ENCODE results near the gene C9orf72.

The C9orf72 gene

GRCh38 chr9:27599102-27599869, 26.0 kb upstream of the C9orf72 start:
- ATAC-seq (replicated peaks; ENCODE audit: extremely low read depth, poor library complexity, severe bottlenecking) (no peak), DNase-seq (ENCODE audit: low spot score in 2 of 2) (no peak)
- no peak overlapping the region for H3K4me3 Mint-ChIP-seq
- no peaks in the 10 kb centered on the region for H3K4me1 Mint-ChIP-seq
- no peak overlapping the region for H3K27ac Mint-ChIP-seq (ENCODE audit: low read depth)
- H3K9me3 Mint-ChIP-seq = no peaks in the 10 kb centered on the region
- no peaks in the 10 kb centered on the region for H3K36me3 Mint-ChIP-seq (ENCODE audit: insufficient read depth)
- H3K27me3 Mint-ChIP-seq = peaks cover 34% of the 10 kb centered on the region

GRCh38 chr9:27595733-27596132, 22.5 kb upstream of the C9orf72 start:
- Mint-ChIP-seq H3K27ac (ENCODE audit: low read depth) (no peak overlapping the region), H3K4me1 (no peaks in the 10 kb centered on the region), H3K4me3 (no peak overlapping the region), H3K27me3 (peaks cover 36% of the 10 kb centered on the region), H3K36me3 (ENCODE audit: insufficient read depth) (no peaks in the 10 kb centered on the region), H3K9me3 (no peaks in the 10 kb centered on the region)
- DNase-seq (ENCODE audit: low spot score in 2 of 2) (no peak), ATAC-seq (replicated peaks; ENCODE audit: extremely low read depth, poor library complexity, severe bottlenecking) (no peak)

- H3K4me3 Mint-ChIP-seq = no peak overlapping the region
- H3K4me1 Mint-ChIP-seq = no peaks in the 10 kb centered on the region
- DNase-seq (ENCODE audit: low spot score in 2 of 2) (no peak), ATAC-seq (replicated peaks; ENCODE audit: extremely low read depth, poor library complexity, severe bottlenecking) (no peak)
- H3K9me3 Mint-ChIP-seq = no peaks in the 10 kb centered on the region
- H3K27me3 Mint-ChIP-seq = peaks cover 77% of the 10 kb centered on the region
- H3K36me3 Mint-ChIP-seq (ENCODE audit: insufficient read depth) = no peaks in the 10 kb centered on the region
- H3K27ac Mint-ChIP-seq (ENCODE audit: low read depth) = no peak overlapping the region
Measured at GRCh38 chr9:27591672-27592071, 18.4 kb upstream of the C9orf72 start.

GRCh38 chr9:27591093-27591492, 17.8 kb upstream of the C9orf72 start:
- H3K27ac Mint-ChIP-seq (ENCODE audit: low read depth) = no peak overlapping the region
- H3K4me3 Mint-ChIP-seq = no peak overlapping the region
- H3K27me3 Mint-ChIP-seq = peaks cover 81% of the 10 kb centered on the region
- no peak for DNase-seq (ENCODE audit: low spot score in 2 of 2)
- no peaks in the 10 kb centered on the region for H3K4me1 Mint-ChIP-seq
- no peaks in the 10 kb centered on the region for H3K36me3 Mint-ChIP-seq (ENCODE audit: insufficient read depth)
- ATAC-seq (replicated peaks; ENCODE audit: extremely low read depth, poor library complexity, severe bottlenecking) = no peak
- H3K9me3 Mint-ChIP-seq = no peaks in the 10 kb centered on the region

GRCh38 chr9:27590651-27591050, 17.4 kb upstream of the C9orf72 start:
- peaks cover 79% of the 10 kb centered on the region for H3K27me3 Mint-ChIP-seq
- no peak overlapping the region for H3K27ac Mint-ChIP-seq (ENCODE audit: low read depth)
- no peak for ATAC-seq (replicated peaks; ENCODE audit: extremely low read depth, poor library complexity, severe bottlenecking)
- no peak overlapping the region for H3K4me3 Mint-ChIP-seq
- no peak for DNase-seq (ENCODE audit: low spot score in 2 of 2)
- no peaks in the 10 kb centered on the region for H3K36me3 Mint-ChIP-seq (ENCODE audit: insufficient read depth)
- no peaks in the 10 kb centered on the region for H3K4me1 Mint-ChIP-seq
- H3K9me3 Mint-ChIP-seq = no peaks in the 10 kb centered on the region

GRCh38 chr9:27589462-27589861, 16.2 kb upstream of the C9orf72 start:
- H3K9me3 Mint-ChIP-seq = no peaks in the 10 kb centered on the region
- peaks cover 69% of the 10 kb centered on the region for H3K27me3 Mint-ChIP-seq
- no peak overlapping the region for H3K4me3 Mint-ChIP-seq
- no peak for ATAC-seq (replicated peaks; ENCODE audit: extremely low read depth, poor library complexity, severe bottlenecking)
- no peak for DNase-seq (ENCODE audit: low spot score in 2 of 2)
- H3K36me3 Mint-ChIP-seq (ENCODE audit: insufficient read depth) = no peaks in the 10 kb centered on the region
- H3K27ac Mint-ChIP-seq (ENCODE audit: low read depth) = no peak overlapping the region
- no peaks in the 10 kb centered on the region for H3K4me1 Mint-ChIP-seq

- Mint-ChIP-seq H3K9me3 (no peaks in the 10 kb centered on the region), H3K4me3 (no peak overlapping the region), H3K36me3 (ENCODE audit: insufficient read depth) (no peaks in the 10 kb centered on the region), H3K27me3 (peaks cover 59% of the 10 kb centered on the region), H3K4me1 (no peaks in the 10 kb centered on the region), H3K27ac (ENCODE audit: low read depth) (no peak overlapping the region)
- ATAC-seq (replicated peaks; ENCODE audit: extremely low read depth, poor library complexity, severe bottlenecking) (no peak), DNase-seq (ENCODE audit: low spot score in 2 of 2) (no peak)
Measured at GRCh38 chr9:27586304-27586703, 13.0 kb upstream of the C9orf72 start.

- Mint-ChIP-seq H3K27ac (ENCODE audit: low read depth) (no peak overlapping the region), H3K36me3 (ENCODE audit: insufficient read depth) (no peaks in the 10 kb centered on the region), H3K4me1 (no peaks in the 10 kb centered on the region), H3K4me3 (no peak overlapping the region), H3K9me3 (no peaks in the 10 kb centered on the region), H3K27me3 (peaks cover 45% of the 10 kb centered on the region)
- DNase-seq (ENCODE audit: low spot score in 2 of 2) (no peak), ATAC-seq (replicated peaks; ENCODE audit: extremely low read depth, poor library complexity, severe bottlenecking) (no peak)
Measured at GRCh38 chr9:27584931-27585330, 11.7 kb upstream of the C9orf72 start.

GRCh38 chr9:27582794-27583193, 9.5 kb upstream of the C9orf72 start:
- no peaks in the 10 kb centered on the region for H3K4me1 Mint-ChIP-seq
- H3K9me3 Mint-ChIP-seq = peaks cover 7% of the 10 kb centered on the region
- H3K27ac Mint-ChIP-seq (ENCODE audit: low read depth) = no peak overlapping the region
- ATAC-seq (replicated peaks; ENCODE audit: extremely low read depth, poor library complexity, severe bottlenecking) = no peak
- DNase-seq (ENCODE audit: low spot score in 2 of 2) = no peak
- H3K4me3 Mint-ChIP-seq = no peak overlapping the region
- H3K36me3 Mint-ChIP-seq (ENCODE audit: insufficient read depth) = no peaks in the 10 kb centered on the region
- H3K27me3 Mint-ChIP-seq = peaks cover 30% of the 10 kb centered on the region

- Mint-ChIP-seq H3K4me3 (no peak overlapping the region), H3K27ac (ENCODE audit: low read depth) (no peak overlapping the region), H3K27me3 (peaks cover 22% of the 10 kb centered on the region), H3K36me3 (ENCODE audit: insufficient read depth) (no peaks in the 10 kb centered on the region), H3K9me3 (peaks cover 7% of the 10 kb centered on the region), H3K4me1 (no peaks in the 10 kb centered on the region)
- DNase-seq (ENCODE audit: low spot score in 2 of 2) = no peak
- ATAC-seq (replicated peaks; ENCODE audit: extremely low read depth, poor library complexity, severe bottlenecking) = no peak
Measured at GRCh38 chr9:27581826-27582225, 8.5 kb upstream of the C9orf72 start.

- H3K36me3 Mint-ChIP-seq (ENCODE audit: insufficient read depth) = peaks cover 19% of the 10 kb centered on the region
- H3K27ac Mint-ChIP-seq (ENCODE audit: low read depth) = peak overlapping the region; percentile 99
- DNase-seq (ENCODE audit: low spot score in 2 of 2) (peak; percentile 89 to 95), ATAC-seq (replicated peaks; ENCODE audit: extremely low read depth, poor library complexity, severe bottlenecking) (peak; percentile 80)
- H3K9me3 Mint-ChIP-seq = peaks cover 7% of the 10 kb centered on the region
- peak overlapping the region; percentile 92 for H3K4me3 Mint-ChIP-seq
- peaks cover 25% of the 10 kb centered on the region for H3K4me1 Mint-ChIP-seq
- peaks cover 8% of the 10 kb centered on the region for H3K27me3 Mint-ChIP-seq
Measured at GRCh38 chr9:27573634-27574590, 631 bp upstream of the C9orf72 start.

- H3K36me3 Mint-ChIP-seq (ENCODE audit: insufficient read depth) = peaks cover 19% of the 10 kb centered on the region
- peaks cover 25% of the 10 kb centered on the region for H3K4me1 Mint-ChIP-seq
- peak in 1 of 2 donors; percentile 49 for DNase-seq (ENCODE audit: low spot score in 2 of 2)
- no peaks in the 10 kb centered on the region for H3K9me3 Mint-ChIP-seq
- H3K27me3 Mint-ChIP-seq = no peaks in the 10 kb centered on the region
- H3K27ac Mint-ChIP-seq (ENCODE audit: low read depth) = peak overlapping the region; percentile 99
- ATAC-seq (replicated peaks; ENCODE audit: extremely low read depth, poor library complexity, severe bottlenecking) = peak; percentile 41
- peak overlapping the region; percentile 92 for H3K4me3 Mint-ChIP-seq
Measured at GRCh38 chr9:27572566-27572917, 739 bp downstream of the C9orf72 start.

- no peak for ATAC-seq (replicated peaks; ENCODE audit: extremely low read depth, poor library complexity, severe bottlenecking)
- Mint-ChIP-seq H3K4me3 (peak overlapping the region; percentile 92), H3K27ac (ENCODE audit: low read depth) (peak overlapping the region; percentile 99), H3K36me3 (ENCODE audit: insufficient read depth) (peaks cover 21% of the 10 kb centered on the region), H3K4me1 (peaks cover 25% of the 10 kb centered on the region), H3K9me3 (no peaks in the 10 kb centered on the region), H3K27me3 (no peaks in the 10 kb centered on the region)
- DNase-seq (ENCODE audit: low spot score in 2 of 2) = no peak
Measured at GRCh38 chr9:27572061-27572460, 1.2 kb downstream of the C9orf72 start.

All from central memory CD8-positive, alpha-beta T cell (primary cell).